IMR-90 (cell line): ENCODE measurements around the gene BCL2L1. TPM values are rescaled to one million over a fixed set of nuclear protein-coding genes. Genes with fewer than 3 reads are reported as not detected.
"Not testable (repeated sequence)": the region's sequence is repeated elsewhere in the genome, so short reads cannot be mapped to it uniquely, and the experiment has no call there.

Source experiments
- ATAC-seq: fragments of 200-7000 bp; cut with Tn5 transposase; 2 replicates; pipeline ENCODE4 v1.9.1; 2020; ENCODE audit warnings: low read depth, mild to moderate bottlenecking, moderate library complexity
- BruUV-seq: library from RNA; stranded (reverse); fragments of 400-500 nt; replicated peaks from 2 replicates; lab custom pipeline; 2021; lab: Mats Ljungman, UMichigan
- CTCF ChIA-PET: fragments of 300-600 bp; formaldehyde crosslinking; extraction: SDS; loops from one replicate; lab custom pipeline; 2021; ENCODE audit warnings: antibody characterized with exemption; lab: Yijun Ruan, JAX
- POLR2A ChIA-PET: fragments of 300-600 bp; sonication (Branson Sonifier 250); formaldehyde crosslinking; loops from one replicate; lab custom pipeline; 2022; ENCODE audit warnings: antibody characterized with exemption; ENCODE audit not compliant: unreplicated experiment; lab: Charles Lee
- DNase-seq: peaks from one replicate; pipeline ENCODE4 v3.0.0; 2013
- H2AFZ ChIP-seq: replicated peaks from 2 replicates; pipeline ENCODE3; 2013; ENCODE audit warnings: low read length, mild to moderate bottlenecking; ENCODE audit not compliant: poor library complexity
- H2AK5ac ChIP-seq: 2 replicates; pipeline ENCODE4 v1.6.1; 2013; ENCODE audit warnings: low read depth, low read length, inconsistent platforms
- H2AK9ac ChIP-seq: replicated peaks from 2 replicates; pipeline ENCODE3; 2013; ENCODE audit warnings: mild to moderate bottlenecking, low read depth, low read length, moderate library complexity; ENCODE audit not compliant: poor library complexity
- H2BK120ac ChIP-seq: 2 replicates; pipeline ENCODE4 v1.6.1; 2013; ENCODE audit warnings: low read depth, low read length, inconsistent platforms
- H2BK15ac ChIP-seq: 3 replicates; pipeline ENCODE4 v1.6.1; 2013; ENCODE audit warnings: low read depth, low read length, inconsistent platforms
- H2BK20ac ChIP-seq: 2 replicates; pipeline ENCODE4 v1.6.1; 2013; ENCODE audit warnings: low read depth, mild to moderate bottlenecking, inconsistent platforms, low read length, moderate library complexity
- H2BK5ac ChIP-seq: 2 replicates; pipeline ENCODE4 v1.6.1; 2013; ENCODE audit warnings: mild to moderate bottlenecking, low read depth, low read length, inconsistent platforms; ENCODE audit not compliant: poor library complexity, severe bottlenecking
- H3K14ac ChIP-seq: replicated peaks from 2 replicates; pipeline ENCODE4 v1.6.1; 2013; ENCODE audit warnings: low read depth, low read length, inconsistent platforms
- H3K18ac ChIP-seq: 2 replicates; pipeline ENCODE4 v1.6.1; 2013; ENCODE audit warnings: low read depth, low read length, control low read depth
- H3K23ac ChIP-seq: 2 replicates; pipeline ENCODE4 v1.6.1; 2013; ENCODE audit warnings: low read depth, low read length, inconsistent platforms
- H3K27ac ChIP-seq: 2 replicates; pipeline ENCODE4 v1.5.1; 2013; ENCODE audit warnings: mild to moderate bottlenecking, control low read depth, low read length; ENCODE audit not compliant: insufficient read depth
- H3K27me3 ChIP-seq: 2 replicates; pipeline ENCODE4 v1.6.1; 2013; ENCODE audit warnings: low read length; ENCODE audit not compliant: control insufficient read depth, insufficient read depth
- H3K36me3 ChIP-seq: 2 replicates; pipeline ENCODE4 v1.6.1; 2013; ENCODE audit warnings: low read length, mixed read lengths; ENCODE audit not compliant: control insufficient read depth, insufficient read depth
- H3K4ac ChIP-seq: 2 replicates; pipeline ENCODE4 v1.6.1; 2013; ENCODE audit warnings: low read depth, low read length, inconsistent platforms
- H3K4me1 ChIP-seq: 2 replicates; pipeline ENCODE4 v1.6.1; 2013; ENCODE audit warnings: low read length, mixed read lengths; ENCODE audit not compliant: control insufficient read depth, insufficient read depth
- H3K4me2 ChIP-seq: 2 replicates; pipeline ENCODE4 v1.6.1; 2013; ENCODE audit warnings: low read depth, mild to moderate bottlenecking, control low read depth, low read length, moderate library complexity
- H3K4me3 ChIP-seq: 2 replicates; pipeline ENCODE4 v1.5.1; 2013; ENCODE audit warnings: low read depth, mild to moderate bottlenecking, control low read depth, low read length, moderate library complexity; ENCODE audit not compliant: insufficient read depth
- H3K56ac ChIP-seq: 2 replicates; pipeline ENCODE4 v1.6.1; 2013; ENCODE audit warnings: low read length, inconsistent platforms; ENCODE audit not compliant: insufficient read depth; ENCODE audit errors: extremely low read depth
- H3K79me1 ChIP-seq, 2 experiments: 2 replicates each; pipeline ENCODE4 v1.6.1; 2013; ENCODE audit warnings: low read length in 2 of 2, inconsistent platforms in 1 of 2, low read depth in 1 of 2
- H3K9ac ChIP-seq: 2 replicates; pipeline ENCODE4 v1.6.1; 2013; ENCODE audit warnings: low read depth, low read length, control low read depth
- H3K9me1 ChIP-seq: 2 replicates; pipeline ENCODE4 v1.6.1; 2013; ENCODE audit warnings: low read length, inconsistent platforms; ENCODE audit not compliant: insufficient read depth
- H3K9me3 ChIP-seq: 2 replicates; pipeline ENCODE4 v1.6.1; 2013; ENCODE audit warnings: low read length; ENCODE audit not compliant: control insufficient read depth, insufficient read depth
- H4K20me1 ChIP-seq: 2 replicates; pipeline ENCODE4 v1.6.1; 2013; ENCODE audit warnings: low read length, inconsistent platforms; ENCODE audit not compliant: insufficient read depth
- H4K5ac ChIP-seq: 2 replicates; pipeline ENCODE4 v1.6.1; 2013; ENCODE audit warnings: mild to moderate bottlenecking, low read depth, low read length, control low read depth
- H4K8ac ChIP-seq, 2 experiments: 2 replicates each; pipeline ENCODE4 v1.6.1; 2013; ENCODE audit warnings: low read depth in 2 of 2, low read length in 2 of 2, control low read depth in 1 of 2, inconsistent platforms in 1 of 2
- H4K91ac ChIP-seq: 2 replicates; pipeline ENCODE4 v1.6.1; 2013; ENCODE audit warnings: low read depth, low read length, inconsistent platforms; ENCODE audit not compliant: insufficient read depth
- WGBS, 2 experiments: methylation state at CpG; one replicate each; pipeline versions ENCODE4 v1.1.5 to v1.1.7; 2013; ENCODE audit warnings: missing lambda C conversion rate in 2 of 2; ENCODE audit not compliant: insufficient read length in 1 of 2; ENCODE audit errors: extremely low coverage in 2 of 2; 5-methylcytosine and 5-hydroxymethylcytosine counted together
- dilution Hi-C: fragments of 300-500 bp; cut with HindIII; formaldehyde crosslinking; loops from one replicate; pipeline ENCODE4 v1.14.3; 2018; ENCODE audit warnings: low sequenced_read_pairs; ENCODE audit not compliant: unreplicated experiment
- in situ Hi-C: fragments of 300-500 bp; cut with MboI; formaldehyde crosslinking; loops from 3 replicates; pipeline ENCODE4 v1.14.3; 2019; ENCODE audit warnings: low sequenced_read_pairs, inconsistent platforms, mixed read lengths
- intact Hi-C: fragments of 100-400 bp; cut with micrococcal nuclease; formaldehyde crosslinking; loops from 2 replicates; pipeline ENCODE4 v1.10.0; 2022
- polyA plus RNA-seq, 3 experiments: library from polyadenylated mRNA; depleted of rRNA; stranded (reverse); fragments of >200 nt; gene quantifications; 2 replicates each; pipeline ENCODE4 v1.2.3, GENCODE V29; 2012; ENCODE audit warnings: low replicate concordance in 1 of 3
- total RNA-seq: library from RNA; depleted of rRNA; stranded (reverse); fragments of >200 nt; gene quantifications from 2 replicates; pipeline ENCODE4 v1.2.3, GENCODE V29; 2012

Gene BCL2L1
- total and polyA plus RNA-seq, 2 of the 4 experiments (the other 2 are of a cell fraction), result 40.2 to 41.9 TPM

DNA sequence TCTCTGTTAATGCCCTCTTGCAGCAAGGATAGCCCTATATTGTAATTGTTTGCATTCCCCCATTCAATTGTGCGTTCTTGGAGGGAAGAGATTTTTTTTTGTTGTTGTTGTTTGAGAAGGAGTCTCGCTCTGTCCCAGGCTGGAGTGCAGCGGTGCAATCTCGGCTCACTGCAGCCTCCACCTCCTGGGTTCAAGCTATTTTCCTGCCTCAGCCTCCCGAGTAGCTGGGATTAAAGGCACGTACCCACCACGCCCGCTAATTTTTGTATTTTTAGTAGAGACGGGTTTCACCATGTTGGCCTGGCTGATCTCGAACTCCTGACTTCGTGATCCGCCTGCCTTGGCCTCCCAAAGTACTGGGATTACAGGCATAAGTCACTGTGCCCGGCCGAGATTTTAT is 24.4 kb upstream of the BCL2L1 start:
- BruUV-seq, result not testable (repeated sequence)
- H3K27ac ChIP-seq, result peak overlapping the region; percentile 40; the same call in 1 of the 2 replicates
- CTCF ChIA-PET, result interaction anchor here (1.0 kb wide), 1 partner anchor 8 kb away, joined by 4 read pairs; no protein-coding TSS in a partner anchor

More for the DNA sequence above, 24.4 kb upstream of the BCL2L1 start:
- H2BK15ac ChIP-seq, H3K14ac ChIP-seq, H2BK120ac ChIP-seq, H3K4me3 ChIP-seq, H2BK20ac ChIP-seq, H3K27me3 ChIP-seq, dilution Hi-C loops, H3K9me1 ChIP-seq, POLR2A ChIA-PET, H3K9me3 ChIP-seq, H3K4ac ChIP-seq, H2AK5ac ChIP-seq, H2AFZ ChIP-seq, H3K36me3 ChIP-seq, ATAC-seq, DNase-seq, H4K20me1 ChIP-seq, H2AK9ac ChIP-seq, H3K56ac ChIP-seq, H4K91ac ChIP-seq, H3K18ac ChIP-seq, H3K9ac ChIP-seq, H3K4me1 ChIP-seq, in situ Hi-C loops: not testable (repeated sequence)
- Histone ChIP-seq H3K79me1 (peaks cover 2 to 33% of the 10 kb centered on the region in 2 experiments; a peak in 3 of 4 replicates), H2BK5ac (peak overlapping the region; percentile 13), H4K5ac (peak overlapping the region; percentile 51; the same call in 1 of the 2 replicates), H4K8ac (peak overlapping the region in 1 of 2 experiments; percentile 57; a peak in 1 of 4 replicates), H3K23ac (peak overlapping the region; percentile 71; the same call in 1 of the 2 replicates), H3K4me2 (peak overlapping the region; percentile 30; the same call in 1 of the 2 replicates)
- intact Hi-C loops, result loop anchor here (2.0 to 5.0 kb wide), 2 partner anchors 14 to 45 kb away; no protein-coding TSS in a partner anchor
- 82% methylated on average over 3 of the region's 14 CpGs; no CpG with 5 or more reads in 1 of the 2 experiments for WGBS, 2 experiments
